Frontal cortex (tissue), 4 donors: Measurements from ENCODE around the gene TRIM49. TPM values are rescaled to one million over a fixed set of nuclear protein-coding genes. Genes with fewer than 3 reads are reported as not detected.
"Not testable (repeated sequence)": the region's sequence is repeated elsewhere in the genome, so short reads cannot be mapped to it uniquely, and the experiment has no call there.

ENCODE experiments used
- DNase-seq, 2 donors: peaks; one replicate each; pipeline ENCODE4 v3.0.0; 2012; ENCODE audit warnings: low spot score in 2 of 2
- FAIRE-seq: peaks from 2 replicates; lab custom pipeline; 2012; peaks lifted over from hg19 to GRCh38; lab: Jason Lieb, UNC
- small RNA-seq: library from RNA; depleted of rRNA; stranded (forward); fragments of <200 nt; gene quantifications from one replicate; pipeline ENCODE3, GENCODE V24; 2014
- total RNA-seq: library from RNA; depleted of rRNA; stranded (reverse); fragments of >200 nt; gene quantifications from one replicate; pipeline ENCODE4 v1.2.3, GENCODE V29; 2014
- donor health status: control.
- donor health status: control.
- donor health status: control.

Gene TRIM49
- under 0.01 TPM for total RNA-seq

- not testable (repeated sequence) for DNase-seq, FAIRE-seq
Observed at GRCh38 chr11:89808475-89808874, at the start of gene TRIM49. TRIM49 (minus strand) TSS chr11:89808575; CDS start chr11:89804469, 4,106 bp downstream.

GRCh38 chr11:89826694-89827093, 18.3 kb upstream of the TRIM49 start:
- not testable (repeated sequence) for FAIRE-seq

GRCh38 chr11:89820008-89820407, 11.6 kb upstream of the TRIM49 start:
- not testable (repeated sequence) for DNase-seq, FAIRE-seq

More at GRCh38 chr11:89826694-89827093, 18.3 kb upstream of the TRIM49 start:
- not testable (repeated sequence) for DNase-seq

GRCh38 chr11:89813535-89813934, 5.2 kb upstream of the TRIM49 start:
- not testable (repeated sequence) for DNase-seq, FAIRE-seq

- DNase-seq, FAIRE-seq: not testable (repeated sequence)
Observed at GRCh38 chr11:89787506-89788063, 20.8 kb downstream of the TRIM49 start.

GRCh38 chr11:89785726-89786125, 22.6 kb downstream of the TRIM49 start:
- FAIRE-seq, DNase-seq: not testable (repeated sequence)

- not testable (repeated sequence) for FAIRE-seq, DNase-seq
Observed at GRCh38 chr11:89750822-89751221, 57.6 kb downstream of the TRIM49 start.

Small RNA genes within 50 kb of the gene (small RNA-seq; reads per million reads assigned to genes)
- gene AP003122.3: not detected

Other genes with a start within 250 kb of the TRIM49 start
- 0.41 TPM for gene TRIM77, start 98.3 kb downstream of the TRIM49 start, total RNA-seq
- gene TRIM64B, start 69.9 kb upstream of the TRIM49 start, total RNA-seq: not detected
- gene TRIM49D1, start 113.7 kb upstream of the TRIM49 start, total RNA-seq: not detected
- not detected for gene TRIM49D2, start 115.5 kb upstream of the TRIM49 start, total RNA-seq
- gene TRIM64, start 157.5 kb upstream of the TRIM49 start, total RNA-seq: not detected
- 0.41 TPM for gene TRIM49C, start 222.5 kb upstream of the TRIM49 start, total RNA-seq